ENCODE data around the gene SERPINA9.

Gene SERPINA9

GRCh38 chr14:94473666-94474410, 2.2 kb downstream of the SERPINA9 start:
- no peak for TF ChIP-seq CTCF (IDR thresholded peaks at IDR 0.05; ENCODE audit: extremely low read depth, insufficient read depth, missing control alignments)
- in situ Hi-C loops (cut with MboI; ENCODE audit: low pct_unique_long_range_greater_than_20kb, low sequenced_read_pairs, unreplicated experiment), result no loop called here
- no peak for DNase-seq (ENCODE audit: low spot score)

DNA sequence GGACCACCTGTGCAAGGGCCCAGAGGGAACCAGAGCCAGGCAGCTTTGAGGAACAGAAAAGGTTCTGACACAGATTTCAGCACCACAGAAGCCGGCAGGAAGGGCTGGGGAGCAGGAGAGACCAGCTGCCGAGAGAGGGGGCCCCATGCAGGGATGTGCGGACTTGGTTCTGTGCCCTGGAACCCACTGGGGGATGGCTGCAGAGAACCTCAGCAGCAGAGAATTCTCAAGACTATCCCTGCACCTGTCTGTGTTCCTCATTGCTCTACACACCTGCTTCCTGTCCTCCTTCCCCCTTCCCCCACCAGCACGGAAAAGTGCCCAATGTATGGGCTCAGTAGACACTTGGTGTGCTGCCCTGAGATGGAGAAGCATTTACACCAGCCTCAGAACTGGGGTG, 3.2 kb downstream of the SERPINA9 start:
- in situ Hi-C loops (cut with MboI; ENCODE audit: low pct_unique_long_range_greater_than_20kb, low sequenced_read_pairs, unreplicated experiment), result no loop called here
- TF ChIP-seq CTCF (IDR thresholded peaks at IDR 0.05; ENCODE audit: extremely low read depth, insufficient read depth, missing control alignments), result no peak

GRCh38 chr14:94471045-94471444, 5.0 kb downstream of the SERPINA9 start:
- TF ChIP-seq CTCF (IDR thresholded peaks at IDR 0.05; ENCODE audit: extremely low read depth, insufficient read depth, missing control alignments), result no peak
- in situ Hi-C loops (cut with MboI; ENCODE audit: low pct_unique_long_range_greater_than_20kb, low sequenced_read_pairs, unreplicated experiment), result no loop called here
- DNase-seq (ENCODE audit: low spot score), result no peak

More for the DNA sequence above, 3.2 kb downstream of the SERPINA9 start:
- no peak for DNase-seq (ENCODE audit: low spot score)

DNA sequence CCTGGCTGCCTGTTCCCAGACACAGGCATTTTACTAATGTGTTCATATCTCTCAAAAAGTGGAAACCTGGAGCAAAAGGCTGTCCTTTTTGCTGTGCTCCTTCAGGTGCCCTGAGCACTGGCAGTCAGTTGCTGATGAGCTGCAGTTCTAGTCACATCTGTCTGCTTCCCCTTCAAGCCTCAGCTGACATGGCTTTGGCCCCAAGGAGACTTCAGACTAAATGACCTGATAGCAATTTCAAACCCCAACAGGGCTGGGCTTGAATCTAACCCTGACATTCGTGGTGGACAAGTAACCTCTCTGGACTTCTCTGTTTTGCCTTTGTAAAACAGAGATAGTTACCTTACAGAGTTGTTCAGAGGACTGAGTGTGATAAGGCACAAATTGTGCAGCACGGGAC, 5.7 kb downstream of the SERPINA9 start:
- TF ChIP-seq CTCF (IDR thresholded peaks at IDR 0.05; ENCODE audit: extremely low read depth, insufficient read depth, missing control alignments), result no peak
- no peak for DNase-seq (ENCODE audit: low spot score)
- in situ Hi-C loops (cut with MboI; ENCODE audit: low pct_unique_long_range_greater_than_20kb, low sequenced_read_pairs, unreplicated experiment), result no loop called here

DNA sequence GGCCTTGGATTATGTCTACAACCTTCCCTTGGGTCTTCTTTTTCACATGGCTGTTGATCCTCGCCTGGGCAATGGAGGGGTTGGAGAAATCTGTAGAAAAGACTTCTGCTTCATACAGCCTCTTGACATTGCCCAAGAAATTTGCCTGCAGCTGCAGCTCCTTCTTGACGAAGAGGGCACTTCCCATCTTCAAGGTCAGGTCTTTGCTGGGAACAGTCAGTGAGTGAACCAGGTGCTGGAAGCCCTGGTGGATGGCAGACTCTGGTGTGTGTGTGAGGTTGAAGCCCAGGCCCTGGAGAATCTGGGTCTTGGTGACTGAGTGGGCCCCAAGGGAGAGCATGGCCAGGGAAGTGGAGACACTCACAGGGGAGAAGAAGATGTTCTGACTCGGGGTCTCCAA, 6.7 kb downstream of the SERPINA9 start:
- no peak for DNase-seq (ENCODE audit: low spot score)
- TF ChIP-seq CTCF (IDR thresholded peaks at IDR 0.05; ENCODE audit: extremely low read depth, insufficient read depth, missing control alignments), result no peak
- in situ Hi-C loops (cut with MboI; ENCODE audit: low pct_unique_long_range_greater_than_20kb, low sequenced_read_pairs, unreplicated experiment), result no loop called here

DNA sequence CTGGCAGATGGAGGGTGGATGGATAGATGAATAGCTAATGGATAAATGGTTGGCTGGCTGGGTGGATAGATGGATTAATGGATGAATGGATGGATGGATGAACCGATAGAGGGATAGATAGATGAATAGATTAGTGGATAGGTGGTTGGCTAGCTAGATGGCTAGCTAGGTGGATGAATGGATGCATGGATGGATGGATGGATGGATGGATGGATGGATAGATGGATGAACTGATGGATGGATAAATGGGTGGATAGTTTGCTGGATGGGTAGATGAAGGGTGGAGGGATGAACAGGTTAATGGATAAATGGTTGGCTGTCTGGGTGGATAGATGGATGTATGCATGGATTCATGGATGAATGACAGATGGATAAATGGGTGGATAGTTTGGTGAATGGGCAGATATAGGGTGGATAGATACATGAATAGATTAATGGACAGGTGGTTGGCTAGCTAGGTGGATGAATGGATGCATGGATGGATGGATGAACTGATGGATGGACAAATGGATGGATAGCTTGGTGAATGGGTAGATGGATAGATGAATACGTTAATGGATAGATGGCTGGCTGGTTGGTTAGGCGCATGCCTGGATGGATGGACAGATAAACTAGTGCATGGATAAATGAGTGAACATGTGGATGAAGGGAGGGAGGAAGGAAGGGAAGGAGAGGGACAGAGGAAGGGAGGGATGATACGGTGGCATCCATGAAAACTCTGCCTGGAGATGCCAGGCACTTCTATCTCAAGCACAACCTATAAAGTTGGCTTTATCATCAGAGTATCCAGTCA, 8.1 kb downstream of the SERPINA9 start:
- in situ Hi-C loops (cut with MboI; ENCODE audit: low pct_unique_long_range_greater_than_20kb, low sequenced_read_pairs, unreplicated experiment), result no loop called here
- TF ChIP-seq CTCF (IDR thresholded peaks at IDR 0.05; ENCODE audit: extremely low read depth, insufficient read depth, missing control alignments), result no peak
- no peak for DNase-seq (ENCODE audit: low spot score)
